T-helper 2 cell treated with Interferon-gamma antibody and Interleukin-4, amounts not matched to agents 5 μg/mL and 100 μg/mL, for 36 hours (primary cell): ENCODE results near the gene KIAA0232.
"Not testable (repeated sequence)": the region's sequence is repeated elsewhere in the genome, so short reads cannot be mapped to it uniquely, and the experiment has no call there.

Experiments used
- DNase-seq: peaks from one replicate; pipeline ENCODE4 v3.0.0; 2021; ENCODE audit warnings: low spot score
- H3K27ac Mint-ChIP-seq: one replicate; pipeline ENCODE4 v1.8.0; 2021; ENCODE audit warnings: mild to moderate bottlenecking, mixed read lengths
- H3K27me3 Mint-ChIP-seq: one replicate; pipeline ENCODE4 v1.8.0; 2021; ENCODE audit warnings: low read depth, mixed read lengths
- H3K36me3 Mint-ChIP-seq: one replicate; pipeline ENCODE4 v1.8.0; 2021; ENCODE audit warnings: low read depth, mixed read lengths
- H3K4me1 Mint-ChIP-seq: one replicate; pipeline ENCODE4 v1.8.0; 2021; ENCODE audit warnings: low read depth, mixed read lengths
- H3K4me3 Mint-ChIP-seq: one replicate; pipeline ENCODE4 v1.8.0; 2022; ENCODE audit warnings: mild to moderate bottlenecking, moderate library complexity, mixed read lengths
- H3K9me3 Mint-ChIP-seq: one replicate; pipeline ENCODE4 v1.8.0; 2021; ENCODE audit warnings: mixed read lengths

The KIAA0232 gene

DNA sequence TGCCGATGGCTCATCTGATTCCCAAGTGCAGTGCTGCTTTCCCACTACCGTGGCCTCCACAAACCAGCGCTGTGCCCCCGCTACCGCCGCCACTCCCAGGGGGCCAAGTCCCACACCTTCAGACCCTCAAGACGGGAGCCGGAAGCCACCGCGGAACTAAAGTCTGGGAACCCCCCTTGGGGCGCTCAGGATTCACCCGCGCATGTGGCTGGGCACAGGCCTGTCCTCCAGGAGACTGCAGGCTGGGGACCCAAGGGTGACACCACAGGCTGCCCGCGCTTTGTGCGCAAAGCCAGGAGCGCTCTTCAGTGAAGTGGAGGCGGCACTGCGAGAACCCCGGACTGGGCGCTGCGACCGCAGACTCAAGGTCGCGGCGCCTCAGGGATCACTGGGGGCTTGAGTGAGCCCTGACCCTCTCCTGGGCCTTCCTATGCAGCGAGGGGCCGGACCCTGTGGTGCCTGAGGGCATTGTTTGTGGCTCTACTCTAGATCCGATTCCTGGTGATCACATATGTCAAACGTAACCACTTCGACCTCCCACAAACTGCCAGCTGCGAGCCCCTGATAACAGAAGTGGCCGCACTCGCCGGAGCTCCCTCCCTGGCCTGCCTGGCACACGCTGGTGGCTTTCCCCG lies 106.7 kb downstream of the KIAA0232 start:
- peaks cover 13% of the 10 kb centered on the region for H3K36me3 Mint-ChIP-seq
- no peak overlapping the region for H3K27ac Mint-ChIP-seq
- H3K4me1 Mint-ChIP-seq = peaks cover 24% of the 10 kb centered on the region
- no peak overlapping the region for H3K4me3 Mint-ChIP-seq
- H3K9me3 Mint-ChIP-seq = peaks cover 10% of the 10 kb centered on the region
- H3K27me3 Mint-ChIP-seq = no peaks in the 10 kb centered on the region
- no peak for DNase-seq

DNA sequence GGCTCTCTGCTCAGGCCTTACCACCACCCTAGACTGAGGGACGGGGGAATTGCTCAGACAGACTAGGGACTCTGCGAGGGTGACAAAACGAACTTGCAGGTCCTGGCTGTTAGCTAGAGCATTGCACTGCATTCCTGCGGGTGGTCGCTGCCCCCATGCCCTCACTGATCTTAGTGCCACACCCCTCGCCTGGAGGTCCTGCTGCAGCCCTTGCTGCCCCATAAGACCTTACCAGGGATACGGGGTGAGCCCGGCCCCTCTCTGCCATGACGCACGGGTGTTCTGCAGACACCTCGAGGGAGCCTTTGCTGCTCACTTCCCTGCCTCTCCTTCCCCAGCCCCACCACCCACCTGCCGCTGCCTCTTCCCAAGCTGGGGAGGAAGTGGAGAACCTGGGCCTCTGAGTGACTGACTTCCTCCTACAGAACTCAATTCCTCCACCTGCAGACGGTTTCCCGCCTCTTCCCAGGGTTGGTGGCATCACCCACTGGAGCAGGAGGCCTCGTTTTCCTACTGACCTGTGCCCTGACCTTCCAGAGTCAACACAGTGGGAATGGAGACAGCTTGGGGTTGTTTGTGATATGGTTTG lies 107.3 kb downstream of the KIAA0232 start:
- H3K4me3 Mint-ChIP-seq = no peak overlapping the region
- H3K27me3 Mint-ChIP-seq = no peaks in the 10 kb centered on the region
- no peak for DNase-seq
- no peak overlapping the region for H3K27ac Mint-ChIP-seq
- peaks cover 10% of the 10 kb centered on the region for H3K36me3 Mint-ChIP-seq
- peaks cover 24% of the 10 kb centered on the region for H3K4me1 Mint-ChIP-seq
- peaks cover 10% of the 10 kb centered on the region for H3K9me3 Mint-ChIP-seq

DNA sequence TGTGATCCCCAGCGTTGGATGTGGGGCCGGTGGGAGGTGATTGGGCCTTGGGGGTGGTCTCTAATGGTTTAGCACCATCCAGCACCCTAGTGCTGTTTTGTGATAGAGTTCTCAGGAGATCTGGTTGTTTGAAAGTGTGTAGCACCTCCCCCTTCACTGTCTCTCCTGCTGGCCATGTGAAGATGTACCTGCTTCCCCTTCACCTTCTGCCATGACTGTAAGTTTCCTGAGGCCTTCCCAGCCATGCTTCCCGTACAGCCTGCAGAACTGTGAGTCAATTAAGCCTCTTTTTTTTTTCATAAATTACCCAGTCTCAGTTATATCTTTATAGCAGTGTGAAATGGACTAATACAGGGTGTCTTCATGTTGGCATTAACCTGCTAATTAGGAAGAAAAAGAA lies 107.8 kb downstream of the KIAA0232 start:
- no peaks in the 10 kb centered on the region for H3K27me3 Mint-ChIP-seq
- H3K36me3 Mint-ChIP-seq = peaks cover 9% of the 10 kb centered on the region
- H3K4me1 Mint-ChIP-seq = peaks cover 23% of the 10 kb centered on the region
- DNase-seq = no peak
- no peak overlapping the region for H3K27ac Mint-ChIP-seq
- no peak overlapping the region for H3K4me3 Mint-ChIP-seq
- peaks cover 10% of the 10 kb centered on the region for H3K9me3 Mint-ChIP-seq

DNA sequence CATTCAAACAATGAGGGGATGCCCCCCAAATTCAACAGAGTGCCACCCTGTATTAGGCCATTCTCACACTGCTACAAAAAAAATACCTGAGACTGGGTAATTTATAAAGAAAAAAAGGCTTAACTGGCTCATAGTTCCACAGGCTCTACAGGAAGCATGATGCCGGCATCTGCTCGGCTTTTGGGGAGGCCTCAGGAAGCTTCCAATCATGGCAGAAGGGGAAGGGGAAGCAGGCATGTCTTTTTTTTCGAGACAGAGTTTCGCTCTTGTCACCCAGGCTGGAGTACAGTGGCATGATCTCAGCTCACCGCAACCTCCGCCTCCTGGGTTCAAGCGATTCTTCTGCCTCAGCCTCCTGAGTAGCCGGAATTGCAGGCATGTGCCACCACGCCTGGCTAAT lies 108.4 kb downstream of the KIAA0232 start:
- peaks cover 11% of the 10 kb centered on the region for H3K9me3 Mint-ChIP-seq
- not testable (repeated sequence) for H3K4me3 Mint-ChIP-seq, DNase-seq, H3K36me3 Mint-ChIP-seq, H3K27me3 Mint-ChIP-seq
- peak overlapping the region; percentile 31 for H3K27ac Mint-ChIP-seq
- H3K4me1 Mint-ChIP-seq = peaks cover 23% of the 10 kb centered on the region

DNA sequence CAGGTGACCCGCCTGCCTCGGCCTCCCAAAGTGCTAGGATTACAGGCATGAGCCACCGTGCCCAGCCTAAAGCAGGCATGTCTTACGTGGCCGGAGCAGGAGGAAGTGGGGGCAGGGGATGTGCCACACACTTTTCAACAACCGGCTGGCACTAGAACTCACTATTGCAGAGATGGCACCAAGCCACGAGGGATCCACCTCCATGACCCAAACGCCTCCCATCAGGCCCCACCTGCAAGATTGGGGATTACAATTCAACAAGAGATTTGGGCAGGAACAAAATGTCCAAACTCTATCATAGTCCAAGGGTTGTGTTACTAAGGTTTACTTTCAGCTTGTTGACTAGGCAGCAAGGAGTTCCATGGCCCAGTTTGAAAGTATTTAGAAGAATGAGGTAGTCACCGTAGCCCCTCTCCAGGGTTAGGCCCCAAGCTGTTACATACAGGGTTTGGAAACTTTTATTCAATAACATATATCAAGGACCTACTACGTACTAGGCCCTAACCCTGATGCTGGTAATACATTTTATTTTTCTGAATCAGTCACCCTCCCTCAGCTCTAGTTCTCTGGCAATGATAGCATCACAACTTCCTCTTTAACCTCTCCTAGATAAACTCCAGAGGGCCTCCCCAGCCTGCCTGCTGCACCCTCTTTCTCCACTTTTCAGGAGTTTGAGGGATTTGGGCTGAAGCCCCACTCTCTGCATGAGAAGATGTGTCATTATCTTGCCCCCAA lies 109.1 kb downstream of the KIAA0232 start:
- peaks cover 25% of the 10 kb centered on the region for H3K4me1 Mint-ChIP-seq
- no peak for DNase-seq

DNA sequence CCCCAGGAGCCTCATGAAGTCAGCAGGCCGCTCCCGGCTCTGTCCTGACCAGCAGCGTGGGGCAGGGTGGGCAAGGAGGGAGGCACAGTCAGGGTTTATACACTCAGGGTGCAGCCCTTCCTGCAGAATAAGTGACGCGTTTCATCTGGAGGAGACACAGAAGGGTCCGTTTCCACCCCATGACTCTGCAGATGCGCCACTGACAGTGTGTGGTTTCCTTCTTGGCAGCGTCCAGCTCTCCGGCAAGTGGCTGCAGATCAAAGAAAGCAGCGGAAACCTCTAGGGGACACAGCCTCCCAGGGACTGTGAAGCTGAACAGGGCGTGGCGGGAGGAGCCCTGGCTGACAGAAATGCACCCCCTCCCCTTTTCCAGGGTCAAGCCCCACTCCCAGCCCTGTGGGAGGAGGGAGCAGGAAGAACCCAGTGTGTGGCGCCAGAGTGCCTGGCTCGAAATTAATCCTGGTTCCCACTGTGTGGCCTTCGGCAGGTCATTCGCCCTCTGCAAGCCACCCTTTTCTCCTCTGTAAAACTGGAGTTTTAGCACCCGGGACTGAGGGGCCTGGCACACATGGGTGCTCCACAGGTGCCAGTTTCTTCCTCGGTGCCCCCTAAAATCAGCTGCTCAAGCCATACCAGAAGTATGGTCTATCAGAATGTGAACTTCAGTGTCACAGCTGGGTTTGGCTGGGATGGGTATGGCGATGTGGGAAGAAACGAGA lies 109.8 kb downstream of the KIAA0232 start:
- peaks cover 12% of the 10 kb centered on the region for H3K9me3 Mint-ChIP-seq
- H3K4me3 Mint-ChIP-seq = peak overlapping the region; percentile 72
- peaks cover 7% of the 10 kb centered on the region for H3K36me3 Mint-ChIP-seq
- H3K27me3 Mint-ChIP-seq = no peaks in the 10 kb centered on the region
- H3K4me1 Mint-ChIP-seq = peaks cover 27% of the 10 kb centered on the region
- DNase-seq = peak; percentile 23
- H3K27ac Mint-ChIP-seq = peak overlapping the region; percentile 86

More for the DNA sequence above, 109.1 kb downstream of the KIAA0232 start:
- Mint-ChIP-seq H3K27me3 (no peaks in the 10 kb centered on the region), H3K27ac (peak overlapping the region; percentile 86), H3K36me3 (peaks cover 7% of the 10 kb centered on the region), H3K9me3 (peaks cover 12% of the 10 kb centered on the region), H3K4me3 (peak overlapping the region; percentile 72)

DNA sequence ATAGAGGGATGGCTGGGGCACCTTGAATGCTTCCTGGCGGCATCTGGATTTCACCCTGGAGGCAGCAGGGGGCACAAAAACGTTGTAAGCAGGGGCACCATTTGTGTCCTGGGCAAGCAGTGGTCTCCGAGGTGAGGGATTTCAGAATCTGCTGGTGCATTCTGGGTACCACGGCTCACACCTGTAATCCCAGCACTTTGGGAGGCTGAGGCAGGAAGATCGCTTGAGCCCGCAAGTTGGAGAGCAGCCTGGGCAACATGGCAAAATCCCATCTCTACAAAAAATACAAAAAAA lies 110.3 kb downstream of the KIAA0232 start:
- no peak for DNase-seq
- Mint-ChIP-seq H3K36me3 (peaks cover 7% of the 10 kb centered on the region), H3K4me3 (no peak overlapping the region), H3K4me1 (peaks cover 29% of the 10 kb centered on the region), H3K27me3 (no peaks in the 10 kb centered on the region), H3K27ac (peak overlapping the region; percentile 66), H3K9me3 (peaks cover 12% of the 10 kb centered on the region)

DNA sequence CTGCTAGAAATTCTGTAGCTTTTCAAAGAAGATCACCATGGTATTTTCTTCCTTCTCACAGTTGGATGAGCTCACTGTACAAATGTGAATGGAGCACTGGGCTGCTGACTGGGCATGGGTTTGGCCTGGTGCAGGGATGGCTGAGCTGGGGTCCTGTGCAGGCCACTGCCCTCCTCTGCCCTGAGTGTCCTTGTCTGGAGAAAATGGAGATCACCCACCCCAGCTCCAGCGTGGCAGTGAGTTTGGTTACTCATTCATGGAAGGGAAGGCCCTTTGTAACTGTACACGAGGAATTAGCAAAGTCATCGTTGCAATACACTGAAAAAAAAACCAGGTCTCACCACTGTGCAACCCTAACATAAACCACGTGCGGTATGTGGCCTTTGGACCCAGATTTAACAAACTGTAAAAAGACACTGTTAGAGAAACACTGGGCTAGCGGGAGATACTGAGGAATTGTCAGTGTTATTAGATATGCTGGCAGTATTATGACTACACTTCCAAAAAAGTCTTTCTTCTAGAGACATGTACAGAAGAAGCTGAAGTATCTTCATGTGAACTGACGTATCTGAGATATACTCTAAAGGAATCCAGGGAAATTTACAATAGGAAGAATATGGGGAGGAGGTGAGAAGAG lies 111.0 kb downstream of the KIAA0232 start:
- Mint-ChIP-seq H3K27ac (peak overlapping the region; percentile 52), H3K9me3 (peaks cover 12% of the 10 kb centered on the region), H3K27me3 (no peaks in the 10 kb centered on the region), H3K36me3 (peaks cover 7% of the 10 kb centered on the region), H3K4me3 (no peak overlapping the region), H3K4me1 (peaks cover 29% of the 10 kb centered on the region)
- no peak for DNase-seq

DNA sequence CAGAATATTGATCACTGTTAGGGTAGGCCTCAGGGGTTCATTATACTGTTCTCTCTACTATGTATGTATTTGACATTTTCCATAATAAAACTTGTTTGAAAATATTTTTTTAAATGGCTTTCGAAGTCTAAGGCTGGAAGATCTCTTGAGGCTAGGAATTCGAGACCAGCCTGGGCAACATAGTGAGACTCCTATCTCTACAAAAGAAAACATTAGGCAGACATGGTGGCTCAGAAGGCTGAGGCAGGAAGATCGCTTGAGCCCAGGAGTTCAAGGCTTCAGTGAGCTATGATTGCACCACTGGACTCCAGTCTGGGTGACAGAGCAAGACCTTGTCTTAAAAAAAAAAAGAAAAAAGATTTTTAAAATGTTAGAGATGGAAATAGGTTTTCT lies 111.6 kb downstream of the KIAA0232 start:
- DNase-seq = no peak
- H3K36me3 Mint-ChIP-seq = peaks cover 7% of the 10 kb centered on the region
- H3K4me3 Mint-ChIP-seq = no peak overlapping the region
- H3K27me3 Mint-ChIP-seq = no peaks in the 10 kb centered on the region
- peaks cover 12% of the 10 kb centered on the region for H3K9me3 Mint-ChIP-seq
- peaks cover 33% of the 10 kb centered on the region for H3K4me1 Mint-ChIP-seq
- H3K27ac Mint-ChIP-seq = peak overlapping the region; percentile 0

DNA sequence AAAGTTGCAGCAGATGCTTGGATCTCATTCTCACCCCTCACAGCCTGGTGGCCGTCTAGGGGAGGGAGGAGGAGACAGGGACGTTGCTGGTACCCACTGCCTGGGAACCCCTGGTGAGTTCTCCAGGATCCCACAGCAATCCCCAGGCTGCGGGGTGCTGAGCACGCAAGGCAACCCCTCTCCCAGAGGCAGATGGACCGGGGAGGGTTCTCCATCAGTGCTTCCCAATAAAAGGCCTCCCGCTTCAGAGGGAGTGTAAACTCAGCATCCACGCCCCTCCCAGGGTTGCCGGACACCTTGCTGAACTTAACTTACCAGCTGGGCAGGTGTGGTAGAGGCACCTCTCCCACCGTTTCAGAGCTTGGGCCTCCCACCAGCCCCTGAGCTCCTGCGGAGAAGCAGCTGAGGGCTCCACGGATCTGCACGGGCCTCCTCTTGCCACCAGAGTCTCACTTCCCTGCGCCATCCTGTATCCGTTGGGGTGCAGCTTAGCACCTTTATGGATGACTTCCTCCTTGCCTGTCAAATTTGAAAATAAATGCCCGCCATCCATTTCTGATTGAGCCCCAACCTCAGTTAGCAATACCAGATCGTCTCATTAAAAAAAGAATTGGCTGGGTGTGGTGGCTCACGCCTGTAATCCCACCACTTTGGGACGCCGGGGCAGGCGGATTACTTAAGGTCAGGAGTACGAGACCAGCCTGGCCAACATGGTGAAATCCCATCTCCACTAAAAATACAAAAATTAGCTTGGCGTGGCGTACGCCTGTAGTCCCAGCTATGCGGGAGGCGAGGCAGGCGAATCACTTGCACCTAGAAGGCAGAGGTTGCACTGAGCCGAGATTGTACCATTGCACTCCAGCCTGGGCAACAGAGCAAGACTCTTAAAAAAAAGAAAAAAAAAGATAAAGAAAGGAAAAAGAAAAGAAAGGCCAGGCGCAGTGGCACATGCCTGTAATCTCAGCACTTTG lies 112.3 kb downstream of the KIAA0232 start:
- peaks cover 41% of the 10 kb centered on the region for H3K4me1 Mint-ChIP-seq
- H3K36me3 Mint-ChIP-seq = peaks cover 7% of the 10 kb centered on the region
- no peak overlapping the region for H3K27ac Mint-ChIP-seq
- H3K27me3 Mint-ChIP-seq = no peaks in the 10 kb centered on the region
- DNase-seq = no peak
- H3K4me3 Mint-ChIP-seq = no peak overlapping the region
- H3K9me3 Mint-ChIP-seq = peaks cover 12% of the 10 kb centered on the region

DNA sequence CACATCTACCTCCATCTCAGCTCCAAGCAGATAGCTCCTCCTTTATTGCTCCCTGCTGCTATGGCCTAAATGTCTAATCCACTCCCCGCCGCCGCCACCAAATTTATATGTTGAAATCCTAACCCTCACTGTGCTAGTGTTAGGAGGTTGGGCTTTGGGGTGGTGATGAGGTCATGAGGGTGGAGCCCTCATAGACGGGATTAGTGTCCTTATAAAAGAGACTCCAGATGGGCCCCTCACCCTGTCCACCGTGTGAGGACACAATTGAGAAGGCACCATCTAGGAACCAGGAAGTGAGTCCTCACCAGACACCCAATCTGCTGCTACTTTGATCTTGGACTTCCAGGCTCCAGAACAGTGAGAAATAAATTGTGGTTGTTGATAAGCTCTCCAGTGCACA lies 113.5 kb downstream of the KIAA0232 start:
- peaks cover 47% of the 10 kb centered on the region for H3K4me1 Mint-ChIP-seq

DNA sequence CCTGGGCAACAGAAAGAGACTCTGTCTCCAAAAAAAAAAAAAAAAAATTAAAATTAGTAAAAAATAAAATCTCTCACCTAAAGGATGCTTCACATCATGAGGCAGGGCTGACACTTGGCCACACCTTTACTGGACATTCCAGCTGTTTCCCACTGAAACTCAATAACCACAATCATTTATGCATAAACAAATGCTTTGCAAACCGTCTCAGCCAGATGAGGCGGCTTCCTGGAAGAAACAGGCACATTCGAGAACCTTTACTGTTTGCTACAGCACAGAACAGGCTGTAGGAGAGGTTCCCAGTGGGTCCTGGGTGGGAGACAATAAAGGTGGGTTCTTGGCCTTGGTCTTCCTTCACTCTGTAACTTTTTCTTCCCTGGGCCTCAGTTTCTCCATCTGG lies 116.2 kb downstream of the KIAA0232 start:
- no peaks in the 10 kb centered on the region for H3K36me3 Mint-ChIP-seq
- peak overlapping the region; percentile 58 for H3K4me3 Mint-ChIP-seq
- peak overlapping the region; percentile 94 for H3K27ac Mint-ChIP-seq
- H3K4me1 Mint-ChIP-seq = peaks cover 32% of the 10 kb centered on the region
- no peaks in the 10 kb centered on the region for H3K27me3 Mint-ChIP-seq
- DNase-seq = no peak
- H3K9me3 Mint-ChIP-seq = peaks cover 2% of the 10 kb centered on the region

More for the DNA sequence above, 113.5 kb downstream of the KIAA0232 start:
- Mint-ChIP-seq H3K4me3 (no peak overlapping the region), H3K27me3 (no peaks in the 10 kb centered on the region), H3K27ac (no peak overlapping the region), H3K36me3 (no peaks in the 10 kb centered on the region), H3K9me3 (peaks cover 2% of the 10 kb centered on the region)
- DNase-seq = no peak
